Osteoblast (primary cell): ENCODE data around the gene IL24. TPM values are rescaled to one million over a fixed set of nuclear protein-coding genes. Genes with fewer than 3 reads are reported as not detected.

Experiments used
- DNase-seq: peaks from one replicate; pipeline ENCODE4 v3.0.0; 2011; ENCODE audit warnings: low spot score, mixed read lengths; ENCODE audit not compliant: insufficient read length; ENCODE audit errors: missing footprints
- H2AFZ ChIP-seq: 2 replicates; pipeline ENCODE4 v1.6.0; 2011; ENCODE audit warnings: mild to moderate bottlenecking, low read length
- H3K27ac ChIP-seq: 2 replicates; pipeline ENCODE4 v1.5.1; 2011; ENCODE audit warnings: mild to moderate bottlenecking, low read depth, low read length, moderate library complexity
- H3K27me3 ChIP-seq: 2 replicates; pipeline ENCODE4 v1.6.0; 2012; ENCODE audit warnings: mild to moderate bottlenecking, control low read depth, inconsistent platforms, low read length, moderate library complexity; ENCODE audit not compliant: insufficient read depth
- H3K36me3 ChIP-seq: 2 replicates; pipeline ENCODE4 v1.5.1; 2011; ENCODE audit warnings: mild to moderate bottlenecking, low read length, control low read depth, moderate library complexity; ENCODE audit not compliant: insufficient read depth
- H3K4me1 ChIP-seq: 2 replicates; pipeline ENCODE4 v1.5.1; 2011; ENCODE audit warnings: mild to moderate bottlenecking, low read length, control low read depth, moderate library complexity; ENCODE audit not compliant: insufficient read depth
- H3K4me2 ChIP-seq: 2 replicates; pipeline ENCODE4 v1.6.0; 2011; ENCODE audit warnings: mild to moderate bottlenecking, low read length; ENCODE audit not compliant: insufficient read depth
- H3K4me3 ChIP-seq: fragments of 200-600 bp; sonication (generic); 3 replicates; pipeline ENCODE4 v1.5.1; 2012; ENCODE audit warnings: mild to moderate bottlenecking, low read length, inconsistent platforms; ENCODE audit not compliant: insufficient read depth
- H3K79me2 ChIP-seq: 2 replicates; pipeline ENCODE4 v1.6.0; 2012; ENCODE audit warnings: mild to moderate bottlenecking, low read length, control low read depth, inconsistent platforms; ENCODE audit not compliant: insufficient read depth
- H3K9me3 ChIP-seq: 2 replicates; pipeline ENCODE4 v1.5.1; 2011; ENCODE audit warnings: low read depth, low read length, control low read depth
- H4K20me1 ChIP-seq: 2 replicates; pipeline ENCODE4 v1.6.0; 2012; ENCODE audit warnings: mild to moderate bottlenecking, low read length, control low read depth; ENCODE audit not compliant: insufficient read depth
- total RNA-seq: library from RNA; depleted of rRNA; stranded (reverse); fragments of >200 nt; gene quantifications from 2 replicates; pipeline ENCODE4 v1.2.3, GENCODE V29; 2012
- TF ChIP-seq, protein P1 (sequence below): IDR thresholded peaks from 2 replicates; pipeline ENCODE4 v1.5.1; 2011; ENCODE audit warnings: mild to moderate bottlenecking, low read depth, low read length, moderate library complexity; ENCODE audit errors: extremely low read depth

IL24 gene
- total RNA-seq, 1 donor, result not detected

DNA sequence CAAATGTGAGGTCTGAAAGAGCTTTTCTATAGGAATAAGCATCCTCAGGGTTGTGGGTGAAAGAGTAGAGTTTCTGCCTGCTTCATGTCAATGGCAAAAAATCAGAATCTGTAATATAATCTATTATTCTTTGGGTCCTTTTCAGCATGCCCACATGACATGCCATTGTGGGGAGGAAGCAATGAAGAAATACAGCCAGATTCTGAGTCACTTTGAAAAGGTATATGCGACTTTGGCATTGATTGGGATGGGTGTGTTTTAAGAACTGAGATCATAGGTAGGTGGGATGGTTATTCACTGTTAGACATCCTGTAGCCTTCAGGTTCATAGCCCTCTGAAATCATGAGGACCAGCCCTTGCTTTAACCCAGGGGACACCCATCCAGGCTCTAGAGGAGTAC, 30.0 kb upstream of the IL24 start:
- H3K4me2 ChIP-seq, result no peak overlapping the region
- no peak overlapping the region for H3K4me3 ChIP-seq
- no peaks in the 10 kb centered on the region for H3K79me2 ChIP-seq
- H3K27me3 ChIP-seq, result peaks cover 6% of the 10 kb centered on the region
- H4K20me1 ChIP-seq, result no peaks in the 10 kb centered on the region
- H2AFZ ChIP-seq, result no peak overlapping the region
- DNase-seq, result no peak
- H3K4me1 ChIP-seq, result peaks cover 4% of the 10 kb centered on the region
- TF ChIP-seq, protein P1, sequence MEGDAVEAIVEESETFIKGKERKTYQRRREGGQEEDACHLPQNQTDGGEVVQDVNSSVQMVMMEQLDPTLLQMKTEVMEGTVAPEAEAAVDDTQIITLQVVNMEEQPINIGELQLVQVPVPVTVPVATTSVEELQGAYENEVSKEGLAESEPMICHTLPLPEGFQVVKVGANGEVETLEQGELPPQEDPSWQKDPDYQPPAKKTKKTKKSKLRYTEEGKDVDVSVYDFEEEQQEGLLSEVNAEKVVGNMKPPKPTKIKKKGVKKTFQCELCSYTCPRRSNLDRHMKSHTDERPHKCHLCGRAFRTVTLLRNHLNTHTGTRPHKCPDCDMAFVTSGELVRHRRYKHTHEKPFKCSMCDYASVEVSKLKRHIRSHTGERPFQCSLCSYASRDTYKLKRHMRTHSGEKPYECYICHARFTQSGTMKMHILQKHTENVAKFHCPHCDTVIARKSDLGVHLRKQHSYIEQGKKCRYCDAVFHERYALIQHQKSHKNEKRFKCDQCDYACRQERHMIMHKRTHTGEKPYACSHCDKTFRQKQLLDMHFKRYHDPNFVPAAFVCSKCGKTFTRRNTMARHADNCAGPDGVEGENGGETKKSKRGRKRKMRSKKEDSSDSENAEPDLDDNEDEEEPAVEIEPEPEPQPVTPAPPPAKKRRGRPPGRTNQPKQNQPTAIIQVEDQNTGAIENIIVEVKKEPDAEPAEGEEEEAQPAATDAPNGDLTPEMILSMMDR, result no peak
- no peaks in the 10 kb centered on the region for H3K9me3 ChIP-seq
- H3K27ac ChIP-seq, result no peak overlapping the region
- no peaks in the 10 kb centered on the region for H3K36me3 ChIP-seq

DNA sequence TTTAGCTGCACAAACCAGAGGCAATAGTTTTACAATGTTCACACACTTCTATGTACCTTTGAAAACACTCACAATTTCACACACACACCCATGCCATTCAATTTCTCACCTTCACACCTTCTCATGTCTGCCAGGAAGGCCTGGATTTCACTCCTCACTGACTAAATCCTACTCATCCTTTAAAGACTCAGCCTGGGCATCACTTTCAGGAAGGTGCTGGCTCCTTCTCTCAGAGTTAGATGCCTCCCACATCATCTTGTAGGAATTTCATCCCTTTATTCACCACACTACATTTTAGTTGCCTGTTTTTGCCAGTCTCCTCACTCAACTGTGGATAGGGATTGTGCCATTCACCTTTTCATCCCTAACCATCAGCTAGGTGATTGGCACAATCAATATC, 29.5 kb upstream of the IL24 start:
- Histone ChIP-seq H3K4me2 (no peak overlapping the region), H3K79me2 (no peaks in the 10 kb centered on the region), H3K27ac (no peak overlapping the region), H3K27me3 (peaks cover 5% of the 10 kb centered on the region), H3K4me3 (no peak overlapping the region), H4K20me1 (no peaks in the 10 kb centered on the region), H3K4me1 (peaks cover 4% of the 10 kb centered on the region), H3K9me3 (no peaks in the 10 kb centered on the region), H3K36me3 (no peaks in the 10 kb centered on the region), H2AFZ (no peak overlapping the region)
- TF ChIP-seq, protein P1, result no peak
- no peak for DNase-seq

DNA sequence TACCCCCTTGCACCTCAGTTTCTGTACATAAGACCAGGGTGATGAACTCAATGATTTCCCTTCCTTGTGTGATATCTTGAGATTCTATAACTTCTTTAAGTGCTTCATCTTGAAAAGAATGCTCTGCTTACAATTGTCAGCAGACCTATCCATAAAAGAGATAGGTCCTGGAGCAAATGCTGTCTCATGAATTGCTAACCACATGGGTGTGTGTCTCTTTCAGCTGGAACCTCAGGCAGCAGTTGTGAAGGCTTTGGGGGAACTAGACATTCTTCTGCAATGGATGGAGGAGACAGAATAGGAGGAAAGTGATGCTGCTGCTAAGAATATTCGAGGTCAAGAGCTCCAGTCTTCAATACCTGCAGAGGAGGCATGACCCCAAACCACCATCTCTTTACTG, 29.0 kb upstream of the IL24 start:
- H3K4me3 ChIP-seq, result no peak overlapping the region
- no peaks in the 10 kb centered on the region for H3K79me2 ChIP-seq
- H3K27me3 ChIP-seq, result peaks cover 2% of the 10 kb centered on the region
- no peak overlapping the region for H3K27ac ChIP-seq
- TF ChIP-seq, protein P1, result no peak
- no peak overlapping the region for H3K4me2 ChIP-seq
- H3K9me3 ChIP-seq, result no peaks in the 10 kb centered on the region
- H3K4me1 ChIP-seq, result peaks cover 4% of the 10 kb centered on the region
- no peak overlapping the region for H2AFZ ChIP-seq
- DNase-seq, result no peak
- no peaks in the 10 kb centered on the region for H4K20me1 ChIP-seq
- no peaks in the 10 kb centered on the region for H3K36me3 ChIP-seq

DNA sequence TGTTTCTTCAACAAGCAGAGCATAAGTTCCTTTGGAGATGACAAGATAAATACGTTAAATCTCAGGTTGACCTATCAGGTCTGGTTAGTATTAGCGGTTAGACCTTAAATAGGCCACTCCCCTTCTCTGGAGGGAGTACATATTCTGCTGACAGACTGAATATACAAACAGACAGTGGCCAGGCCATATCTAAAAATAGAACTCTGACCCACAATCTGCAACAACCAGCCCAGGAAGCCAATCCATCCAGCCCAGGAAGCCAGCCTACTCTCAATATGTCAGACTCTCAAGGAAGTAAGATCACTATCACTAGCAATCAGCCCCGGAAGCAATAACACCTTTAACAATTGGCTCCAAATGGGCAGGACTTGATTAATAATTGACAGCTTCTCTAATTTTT, 25.1 kb upstream of the IL24 start:
- no peaks in the 10 kb centered on the region for H3K9me3 ChIP-seq
- H3K36me3 ChIP-seq, result no peaks in the 10 kb centered on the region
- no peaks in the 10 kb centered on the region for H3K79me2 ChIP-seq
- no peak overlapping the region for H2AFZ ChIP-seq
- H3K4me2 ChIP-seq, result no peak overlapping the region
- no peaks in the 10 kb centered on the region for H3K4me1 ChIP-seq
- no peak for DNase-seq
- H3K27me3 ChIP-seq, result no peaks in the 10 kb centered on the region
- H4K20me1 ChIP-seq, result no peaks in the 10 kb centered on the region
- no peak overlapping the region for H3K4me3 ChIP-seq
- H3K27ac ChIP-seq, result no peak overlapping the region
- TF ChIP-seq, protein P1, result no peak
